Sigmoid colon (tissue), 7 donors: Measurements from ENCODE around the gene MAML3. TPM values are rescaled to one million over a fixed set of nuclear protein-coding genes. Genes with fewer than 3 reads are reported as not detected.
A peak's percentile ranks its signal among the peaks of the same experiment; 100 is the strongest.

Source experiments
- DNase-seq: peaks from one replicate; pipeline ENCODE4 v3.0.0-alpha.2; 2019
- H3K27ac ChIP-seq, 4 donors: fragments of 200-600 bp; sonication (generic); one replicate each; pipeline ENCODE4 v1.5.1; 2016 to 2019; ENCODE audit warnings: mild to moderate bottlenecking in 1 of 4
- H3K27me3 ChIP-seq, 3 donors: fragments of 200-600 bp; sonication (generic); one replicate each; pipeline ENCODE4 v1.5.1; 2019; ENCODE audit warnings: mild to moderate bottlenecking in 1 of 3
- H3K36me3 ChIP-seq, 4 donors: fragments of 200-600 bp; sonication (generic); one replicate each; pipeline ENCODE4 v1.5.1; 2016 to 2019
- H3K4me1 ChIP-seq, 4 donors: fragments of 200-600 bp; sonication (generic); one replicate each; pipeline ENCODE4 v1.5.1; 2017 to 2019
- H3K4me3 ChIP-seq, 4 donors: fragments of 200-600 bp; sonication (generic); one replicate each; pipeline ENCODE4 v1.5.1; 2017 to 2019; ENCODE audit warnings: mild to moderate bottlenecking in 2 of 4, moderate library complexity in 1 of 4
- H3K9me3 ChIP-seq, 4 donors: fragments of 200-600 bp in 3 of 4; sonication (generic) in 3 of 4; one replicate each; pipeline versions ENCODE4 v1.5.1 to v1.6.1; 2013 to 2019
- CTCF ChIP-seq, 4 experiments: fragments of 450-650 bp in 3 of 4; fragments of 200-600 bp in 1 of 4; IDR thresholded peaks; one replicate each; pipeline ENCODE4 v1.5.1; 2016 to 2019; ENCODE audit warnings: antibody characterized with exemption in 4 of 4, mild to moderate bottlenecking in 3 of 4, moderate library complexity in 2 of 4
- EP300 ChIP-seq, 4 donors: sonication (generic); formaldehyde crosslinking; IDR thresholded peaks; one replicate each; pipeline ENCODE4 v1.6.1; 2017; ENCODE audit warnings: antibody characterized with exemption in 4 of 4
- POLR2A ChIP-seq, 2 donors: fragments of 450-650 bp; IDR thresholded peaks; one replicate each; pipeline ENCODE4 v1.6.1; 2016; ENCODE audit warnings: antibody characterized with exemption in 2 of 2, mild to moderate bottlenecking in 2 of 2, moderate library complexity in 2 of 2
- POLR2AphosphoS5 ChIP-seq, 4 donors: sonication (generic); formaldehyde crosslinking; IDR thresholded peaks; one replicate each; pipeline ENCODE4 v1.6.1; 2017; ENCODE audit warnings: antibody characterized with exemption in 4 of 4
- WGBS, 2 donors: extraction: QIAGEN DNeasy Blood & Tissue Kit; methylation state at CpG; one replicate each; pipeline ENCODE4 v1.1.7; 2013; 5-methylcytosine and 5-hydroxymethylcytosine counted together
- intact Hi-C: fragments of 100-400 bp; cut with DNase I; formaldehyde crosslinking; loops from one replicate; pipeline ENCODE4 v1.15.1; 2023
- polyA plus RNA-seq, 3 donors: library from polyadenylated mRNA; stranded (reverse); fragments of 200-250 nt; gene quantifications; one replicate each; pipeline ENCODE4 v1.2.3, GENCODE V29; 2013
- total RNA-seq, 4 donors: library from RNA; depleted of rRNA; stranded (reverse); fragments of >200 nt; gene quantifications; one replicate each; pipeline ENCODE4 v1.1.0, GENCODE V29; 2016
- donor health status: healthy with polysubstance abuse.
- donor health status: Bipolar disorder and iron deficiency.
- donor health status: healthy.

The MAML3 gene
- total and polyA plus RNA-seq, 7 donors: 3.5 to 16.3 (median 5.4) TPM

GRCh38 chr4:139689093-139689722 lies 464.8 kb downstream of the MAML3 start:
- intact Hi-C loops: no loop called here
- TF ChIP-seq POLR2AphosphoS5 (IDR thresholded peaks at IDR 0.05) (no peak), POLR2A (IDR thresholded peaks at IDR 0.05) (no peak), CTCF (IDR thresholded peaks at IDR 0.05) (no peak), EP300 (IDR thresholded peaks at IDR 0.05) (no peak)
- no peaks in the 10 kb centered on the region for H3K9me3 ChIP-seq
- no peak overlapping the region for H3K27ac ChIP-seq
- H3K4me1 ChIP-seq: peaks cover 0 to 18% (median 3%) of the 10 kb centered on the region in 4 donors
- H3K36me3 ChIP-seq: peaks cover 0 to 13% (median 2%) of the 10 kb centered on the region in 4 donors
- WGBS, 2 donors: 82 to 95% methylated on average over 6 of the region's 6 CpGs
- no peak overlapping the region for H3K4me3 ChIP-seq
- no peak for DNase-seq
- H3K27me3 ChIP-seq: no peaks in the 10 kb centered on the region

- H3K9me3 ChIP-seq: no peaks in the 10 kb centered on the region
- H3K36me3 ChIP-seq: peaks cover 0 to 13% (median 2%) of the 10 kb centered on the region in 4 donors
- TF ChIP-seq CTCF (IDR thresholded peaks at IDR 0.05): no peak
- intact Hi-C loops: no loop called here
- H3K4me1 ChIP-seq: peaks cover 0 to 24% (median 3%) of the 10 kb centered on the region in 4 donors
- no peaks in the 10 kb centered on the region for H3K27me3 ChIP-seq
- 91 to 96% methylated on average over 3 of the region's 3 CpGs for WGBS, 2 donors
- H3K27ac ChIP-seq: peak overlapping the region in 1 of 4 donors; percentile 56
- no peak for DNase-seq
- no peak overlapping the region for H3K4me3 ChIP-seq
Observed at GRCh38 chr4:139686988-139687387, 467.0 kb downstream of the MAML3 start.

GRCh38 chr4:139686130-139686529 lies 467.9 kb downstream of the MAML3 start:
- Histone ChIP-seq H3K4me3 (no peak overlapping the region), H3K9me3 (no peaks in the 10 kb centered on the region), H3K4me1 (peaks cover 0 to 26% (median 3%) of the 10 kb centered on the region in 4 donors), H3K27me3 (no peaks in the 10 kb centered on the region), H3K36me3 (peaks cover 0 to 13% (median 2%) of the 10 kb centered on the region in 4 donors), H3K27ac (peak overlapping the region in 1 of 4 donors; percentile 56)
- no peak for DNase-seq
- TF ChIP-seq POLR2AphosphoS5 (IDR thresholded peaks at IDR 0.05): no peak
- no peak for TF ChIP-seq POLR2A (IDR thresholded peaks at IDR 0.05)
- TF ChIP-seq CTCF (IDR thresholded peaks at IDR 0.05): no peak
- TF ChIP-seq EP300 (IDR thresholded peaks at IDR 0.05): no peak
- intact Hi-C loops: no loop called here
- WGBS, 2 donors: 22 to 55% methylated on average over 1 of the region's 1 CpG

- intact Hi-C loops: no loop called here
- Histone ChIP-seq H3K4me3 (no peak overlapping the region), H3K36me3 (peaks cover 0 to 13% (median 2%) of the 10 kb centered on the region in 4 donors), H3K4me1 (peaks cover 0 to 26% (median 3%) of the 10 kb centered on the region in 4 donors), H3K27me3 (no peaks in the 10 kb centered on the region), H3K27ac (no peak overlapping the region), H3K9me3 (no peaks in the 10 kb centered on the region)
- TF ChIP-seq CTCF (IDR thresholded peaks at IDR 0.05): no peak
- no peak for TF ChIP-seq EP300 (IDR thresholded peaks at IDR 0.05)
- no peak for TF ChIP-seq POLR2AphosphoS5 (IDR thresholded peaks at IDR 0.05)
- TF ChIP-seq POLR2A (IDR thresholded peaks at IDR 0.05): no peak
- WGBS, 2 donors: 80 to 89% methylated on average over 5 of the region's 5 CpGs
- no peak for DNase-seq
Observed at GRCh38 chr4:139685180-139685579, 468.8 kb downstream of the MAML3 start.

GRCh38 chr4:139684351-139684750 lies 469.6 kb downstream of the MAML3 start:
- no peak for TF ChIP-seq EP300 (IDR thresholded peaks at IDR 0.05)
- no peak for TF ChIP-seq POLR2A (IDR thresholded peaks at IDR 0.05)
- TF ChIP-seq CTCF (IDR thresholded peaks at IDR 0.05): no peak
- no peak for TF ChIP-seq POLR2AphosphoS5 (IDR thresholded peaks at IDR 0.05)
- Histone ChIP-seq H3K27ac (no peak overlapping the region), H3K4me3 (no peak overlapping the region), H3K9me3 (no peaks in the 10 kb centered on the region), H3K27me3 (no peaks in the 10 kb centered on the region), H3K36me3 (peaks cover 0 to 13% (median 6%) of the 10 kb centered on the region in 4 donors), H3K4me1 (peaks cover 0 to 26% (median 3%) of the 10 kb centered on the region in 4 donors)
- WGBS, 2 donors: 94 to 96% methylated on average over 1 of the region's 1 CpG
- DNase-seq: no peak
- intact Hi-C loops: no loop called here
